ENCODE data around the gene RAPGEF4.

- no peak for TF ChIP-seq CTCF (IDR thresholded peaks at IDR 0.05)
- no peak for TF ChIP-seq POLR2A (IDR thresholded peaks at IDR 0.05)
- TF ChIP-seq EP300 (IDR thresholded peaks at IDR 0.05) = no peak
Measured at GRCh38 chr2:172930871-172931255, 195.2 kb downstream of the RAPGEF4 start.

Data from gastroesophageal sphincter (tissue), 3 donors.